DMS 273 (cell line): ENCODE results near the gene FOXP4.
A peak's percentile ranks its signal among the peaks of the same experiment; 100 is the strongest.

ENCODE experiments used
- DNase-seq: peaks from one replicate; lab custom pipeline; 2025; ENCODE audit not compliant: unreplicated experiment; lab: John Stamatoyannopoulos, UW

FOXP4 gene

GRCh38 chr6:41546475-41546865 is 289 bp downstream of the FOXP4 start:
- peak; percentile 83 for DNase-seq

DNA sequence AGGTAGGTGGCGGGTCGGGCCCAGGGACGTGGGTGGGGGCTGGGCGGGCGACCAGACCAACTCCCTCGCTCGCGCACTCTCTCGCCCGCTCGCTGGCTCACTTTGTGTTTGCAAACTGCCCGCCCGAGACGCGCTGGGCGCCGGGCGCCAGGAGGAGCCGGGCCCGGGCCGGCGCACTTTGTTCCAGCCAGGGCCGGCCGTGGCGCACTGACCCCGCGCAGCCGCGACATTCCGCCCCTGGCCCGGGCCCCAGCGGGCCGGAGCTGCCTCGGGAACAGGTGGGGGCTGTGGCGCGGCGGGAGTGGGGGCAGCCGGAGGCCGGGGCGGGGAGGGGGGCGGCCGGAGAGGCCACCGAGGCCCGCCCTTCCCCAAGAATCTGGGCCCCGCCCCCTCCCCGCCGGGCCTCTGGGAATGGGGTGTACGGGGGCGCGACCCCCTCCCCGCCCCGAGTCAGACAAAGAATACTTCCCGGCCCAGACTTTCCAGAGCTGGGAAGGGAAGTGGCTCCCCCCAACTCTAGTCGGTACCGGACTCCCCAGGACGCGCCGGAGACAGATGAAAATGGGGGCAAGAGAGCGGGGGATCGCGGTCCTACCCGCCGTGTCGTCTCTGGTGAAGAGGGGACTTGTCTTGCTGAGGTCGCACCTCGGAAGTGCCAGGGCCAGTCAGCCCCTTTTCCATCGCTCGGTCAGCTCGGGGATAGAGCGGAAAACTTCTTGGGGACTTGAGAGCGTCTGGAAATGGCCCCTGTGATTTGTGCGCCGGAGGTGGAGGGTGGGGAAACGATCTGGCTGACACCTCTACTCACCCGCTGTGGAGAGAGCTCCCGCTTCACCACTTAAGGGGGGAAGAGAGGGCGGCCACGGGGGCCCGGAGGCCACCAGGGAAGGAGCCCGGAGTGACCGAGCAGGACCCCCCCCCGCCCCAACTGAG is 951 bp downstream of the FOXP4 start:
- DNase-seq, result peak; percentile 74

- no peak for DNase-seq
These were observed 1.6 kb downstream of the FOXP4 start for GRCh38 chr6:41547799-41548097.

DNA sequence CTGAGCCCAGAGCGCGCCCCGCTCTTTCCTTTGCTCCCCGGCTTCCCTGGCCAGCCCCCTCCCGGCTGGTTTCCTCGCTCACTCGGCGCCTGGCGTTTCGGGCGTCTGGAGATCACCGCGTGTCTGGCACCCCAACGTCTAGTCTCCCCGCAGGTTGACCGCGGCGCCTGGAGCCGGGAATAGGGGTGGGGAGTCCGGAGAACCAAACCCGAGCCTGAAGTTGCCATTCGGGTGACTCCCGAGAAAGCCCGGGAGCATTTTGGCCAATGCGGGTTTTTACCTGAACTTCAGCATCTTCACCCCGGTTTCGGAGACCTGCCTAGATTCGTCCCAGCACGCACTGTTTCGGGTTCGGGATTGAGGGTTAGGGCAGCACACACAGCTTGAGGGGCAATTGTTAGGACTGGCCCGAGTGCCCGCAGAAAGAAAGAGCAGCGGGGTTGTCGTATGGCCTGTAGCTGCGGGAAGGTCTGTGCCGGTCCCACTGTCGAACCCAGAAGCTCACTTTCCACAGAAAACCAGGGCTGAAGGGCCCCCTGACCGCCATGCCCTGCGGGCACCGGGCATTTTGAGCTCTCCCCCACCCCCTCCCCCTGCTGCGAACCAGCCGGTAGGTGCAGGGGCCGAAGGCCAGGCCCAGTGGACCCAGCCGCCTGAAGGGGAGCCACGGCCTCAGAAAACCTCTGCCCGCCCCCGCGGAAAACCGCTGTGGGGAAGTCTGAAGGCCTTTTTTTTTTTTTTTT is 2.1 kb downstream of the FOXP4 start:
- no peak for DNase-seq

DNA sequence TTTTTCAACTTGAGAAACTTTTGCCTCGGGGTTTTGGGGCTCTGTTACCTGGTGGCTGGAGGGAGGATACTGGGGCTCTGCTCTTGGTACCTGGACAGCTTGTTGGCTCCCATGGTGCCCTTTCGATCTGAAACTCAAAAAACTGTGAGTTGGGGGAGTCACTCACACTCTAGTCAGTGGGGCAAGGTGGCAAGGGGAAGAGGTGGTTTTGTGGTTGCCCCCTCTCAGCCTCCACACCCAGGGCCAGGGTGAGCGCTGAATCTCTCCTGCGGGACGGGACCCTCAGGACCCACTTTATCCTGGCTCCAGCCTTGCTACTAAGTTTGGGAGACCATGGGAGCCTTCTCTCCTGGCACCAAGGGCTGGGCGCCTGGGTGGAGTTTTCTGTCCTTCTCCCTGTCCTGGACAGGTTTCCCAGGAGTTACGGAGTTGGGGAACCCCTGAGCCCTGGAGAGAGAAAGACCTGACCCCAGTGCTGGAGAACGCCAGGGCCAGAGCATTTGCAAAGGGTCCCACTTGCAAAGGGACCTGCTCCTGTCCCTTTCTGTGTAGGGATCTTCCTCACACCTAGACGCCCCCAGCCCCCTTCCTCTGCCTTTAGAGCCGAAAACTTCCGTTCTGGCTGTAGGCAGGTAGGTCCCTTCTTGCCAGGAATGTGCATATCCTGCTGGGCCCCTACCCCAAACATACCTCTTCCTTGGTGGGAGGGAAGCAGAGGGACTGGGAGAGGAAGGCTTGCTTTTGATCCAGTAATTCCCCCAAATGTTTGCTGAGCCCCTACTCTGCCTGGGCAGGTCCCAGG is 2.9 kb downstream of the FOXP4 start:
- DNase-seq, result no peak

DNA sequence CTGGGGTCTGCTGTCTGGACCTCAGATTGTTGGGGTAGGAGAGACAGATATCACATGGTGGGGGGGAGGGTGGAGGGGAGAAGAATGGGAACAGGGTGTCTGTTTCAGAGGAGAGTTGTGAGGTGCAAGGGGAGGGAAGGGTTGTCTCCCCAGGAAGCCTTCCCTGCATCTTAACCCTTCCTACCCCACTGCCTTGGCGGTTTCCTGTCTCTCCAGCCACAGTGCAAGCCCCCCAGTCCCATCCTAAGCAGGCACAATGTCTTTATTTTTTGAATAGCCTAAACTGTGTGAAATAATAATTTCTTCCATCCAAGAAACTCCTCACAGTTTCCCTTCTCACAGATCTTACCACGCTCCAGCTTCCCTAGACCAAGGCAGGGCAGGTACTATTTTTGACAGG is 3.5 kb downstream of the FOXP4 start:
- no peak for DNase-seq

GRCh38 chr6:41551086-41551700 is 5.0 kb downstream of the FOXP4 start:
- DNase-seq, result peak; percentile 51

- DNase-seq, result no peak
These were observed 5.7 kb downstream of the FOXP4 start for GRCh38 chr6:41551857-41552256.

DNA sequence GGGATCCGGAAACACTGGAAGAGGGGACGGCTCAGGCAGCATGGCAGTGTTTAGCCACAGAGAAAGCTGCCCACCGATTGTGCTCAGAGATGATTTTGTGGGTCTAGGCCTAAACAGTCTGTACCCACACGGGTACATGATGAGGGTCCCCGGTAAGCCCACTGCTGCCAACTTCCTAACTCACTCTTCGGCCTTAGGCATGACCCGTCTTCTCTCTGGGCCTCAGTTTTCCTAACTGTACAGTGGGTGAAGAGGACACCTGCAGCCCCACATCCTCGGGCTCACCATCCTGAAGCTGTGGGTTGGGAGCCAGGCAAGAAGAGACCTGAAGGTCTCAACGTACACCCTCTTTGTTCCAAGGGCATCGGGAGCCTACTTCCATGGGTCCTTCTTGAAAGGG is 6.5 kb downstream of the FOXP4 start:
- no peak for DNase-seq

- no peak for DNase-seq
These were observed 7.3 kb downstream of the FOXP4 start for GRCh38 chr6:41553405-41553999.

DNA sequence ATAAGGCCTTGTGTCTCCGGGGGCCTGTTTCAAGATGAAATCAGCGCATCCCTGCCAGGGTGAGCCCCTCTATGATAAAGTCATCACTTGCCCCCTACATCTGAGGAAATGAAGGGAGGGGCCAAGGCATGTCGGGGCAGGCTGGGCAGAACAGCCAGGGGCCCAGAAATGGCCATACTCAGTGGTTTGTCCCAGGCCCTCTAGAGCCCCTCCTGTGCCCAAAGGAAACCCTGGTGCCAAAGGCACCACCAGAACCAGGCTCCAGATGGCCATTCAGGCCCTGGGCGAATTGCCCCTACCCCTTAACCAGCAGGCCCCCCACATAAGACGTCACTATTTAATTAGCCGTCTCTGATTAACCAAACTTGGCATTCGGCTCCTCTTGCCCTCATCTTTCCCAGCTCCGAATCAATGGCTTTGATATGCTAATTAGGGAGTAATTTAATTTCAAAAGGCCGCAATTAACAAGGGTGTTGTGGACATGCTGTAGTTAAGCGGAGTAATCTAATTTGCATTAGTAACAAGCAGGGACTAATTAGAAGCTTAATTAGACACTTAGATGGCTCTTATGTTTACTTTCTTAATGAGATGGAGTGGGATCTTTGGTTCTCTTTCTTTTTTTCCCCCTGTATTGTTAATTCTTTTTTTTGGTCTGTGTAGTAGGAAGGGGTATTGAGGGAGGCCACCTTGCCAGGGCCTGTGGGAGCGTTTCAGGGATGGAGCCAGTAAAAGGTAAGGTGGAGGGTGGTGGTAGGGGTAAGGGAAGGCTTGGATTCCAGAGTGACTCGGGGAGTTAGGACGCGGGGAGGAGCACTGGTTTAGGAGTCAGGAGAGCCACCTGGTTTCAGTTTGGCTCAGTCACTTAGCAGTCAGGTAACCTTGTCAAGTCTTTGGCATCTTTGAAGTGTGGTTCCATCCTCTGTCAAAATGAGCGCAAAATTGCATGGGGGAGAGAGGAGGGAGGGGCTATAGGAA is 9.4 kb downstream of the FOXP4 start:
- DNase-seq, result no peak

- DNase-seq, result no peak
These were observed 11.2 kb downstream of the FOXP4 start for GRCh38 chr6:41557335-41557734.

GRCh38 chr6:41558033-41558807 is 12.0 kb downstream of the FOXP4 start:
- DNase-seq, result no peak

- DNase-seq, result no peak
These were observed 13.7 kb downstream of the FOXP4 start for GRCh38 chr6:41559655-41560427.

DNA sequence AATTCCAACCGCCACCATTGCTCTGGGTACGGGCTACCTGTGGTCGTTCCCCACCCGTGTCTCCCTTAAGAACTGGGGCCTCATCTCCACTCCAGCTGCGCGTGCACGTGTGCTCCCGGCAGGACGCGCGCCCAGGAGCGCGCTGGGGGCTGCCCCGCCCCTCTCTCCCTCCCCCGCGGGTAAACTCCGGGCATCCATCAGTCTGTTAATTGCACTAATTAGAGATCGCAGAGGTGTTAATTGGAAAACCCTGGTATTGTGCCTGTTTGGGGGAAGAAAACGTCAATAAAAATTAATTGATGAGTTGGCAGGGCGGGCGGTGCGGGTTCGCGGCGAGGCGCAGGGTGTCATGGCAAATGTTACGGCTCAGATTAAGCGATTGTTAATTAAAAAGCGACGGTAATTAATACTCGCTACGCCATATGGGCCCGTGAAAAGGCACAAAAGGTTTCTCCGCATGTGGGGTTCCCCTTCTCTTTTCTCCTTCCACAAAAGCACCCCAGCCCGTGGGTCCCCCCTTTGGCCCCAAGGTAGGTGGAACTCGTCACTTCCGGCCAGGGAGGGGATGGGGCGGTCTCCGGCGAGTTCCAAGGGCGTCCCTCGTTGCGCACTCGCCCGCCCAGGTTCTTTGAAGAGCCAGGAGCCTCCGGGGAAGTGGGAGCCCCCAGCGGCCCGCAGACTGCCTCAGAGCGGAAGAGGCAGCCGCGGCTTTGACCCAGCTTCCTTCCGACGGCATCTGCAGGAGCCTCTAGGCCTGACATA is 14.4 kb downstream of the FOXP4 start:
- DNase-seq, result no peak

DNA sequence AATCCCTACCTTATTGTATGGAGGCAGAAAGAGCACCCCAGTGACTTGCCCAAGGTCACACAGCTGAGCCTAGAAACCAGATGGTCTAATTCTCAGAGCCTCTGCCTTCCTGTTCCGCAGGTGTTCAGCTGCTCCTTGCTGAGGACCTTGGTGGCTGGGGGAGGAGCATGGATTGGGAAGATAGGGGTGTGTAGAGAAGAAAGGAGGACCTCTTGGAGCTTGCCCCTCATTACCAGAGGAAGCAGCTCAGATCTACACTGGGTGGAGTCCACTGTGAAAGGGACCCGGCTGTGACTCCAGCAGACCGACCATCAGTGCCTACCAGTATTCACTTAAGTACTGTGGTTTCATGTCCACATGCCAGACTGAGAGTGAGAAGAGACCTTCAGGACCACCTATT is 15.2 kb downstream of the FOXP4 start:
- no peak for DNase-seq
